ENCODE data around the gene JARID2. TPM values are rescaled to one million over a fixed set of nuclear protein-coding genes. Genes with fewer than 3 reads are reported as not detected.
A peak's percentile ranks its signal among the peaks of the same experiment; 100 is the strongest.

JARID2 gene
- total RNA-seq, 2 donors from 2014 or later = 3.6 to 4.6 TPM

DNA sequence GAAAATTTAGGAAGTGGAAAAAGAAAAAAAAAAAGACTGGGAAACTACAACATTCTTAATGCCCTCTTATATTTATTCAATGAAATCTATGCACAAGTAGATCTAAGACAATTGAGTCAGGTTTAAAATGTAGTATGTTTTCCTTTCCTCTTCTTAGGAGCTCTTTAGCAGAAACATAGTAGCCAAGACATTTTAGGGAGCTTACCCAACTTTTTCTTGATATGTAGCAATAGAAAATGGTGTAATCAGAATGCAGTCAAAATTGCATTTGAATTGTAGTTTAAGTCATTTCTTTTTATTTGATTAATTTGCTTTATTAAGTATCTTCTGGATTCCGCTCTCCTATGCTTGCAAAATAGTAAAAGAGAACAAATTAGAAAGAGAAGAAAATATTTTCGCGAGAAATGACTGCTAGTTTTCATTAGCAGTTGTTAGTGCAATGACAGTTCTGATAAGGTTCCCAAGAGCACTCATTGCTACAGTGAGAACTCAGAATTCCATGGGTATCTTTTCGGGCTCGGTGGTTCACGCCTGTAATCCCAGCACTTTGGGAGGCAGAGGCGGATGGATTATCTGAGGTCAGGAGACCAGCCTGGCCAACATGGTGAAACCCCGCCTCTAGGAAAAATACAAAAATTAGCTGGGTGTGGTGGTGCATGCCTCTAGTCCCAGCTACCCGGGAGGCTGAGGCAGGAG, 52.2 kb downstream of the JARID2 start:
- Histone ChIP-seq H3K4me1 (peaks cover 10% of the 10 kb centered on the region), H3K9me3 (no peaks in the 10 kb centered on the region), H3K4me3 (no peak overlapping the region), H3K27me3 (no peaks in the 10 kb centered on the region), H3K36me3 (replicated peaks in 1 of 2; ENCODE audit: insufficient read depth in 1 of 2, low read depth in 2 of 2) (no peaks in the 10 kb centered on the region), H3K27ac (no peak overlapping the region)
- intact Hi-C loops (cut with DNase I) = no loop called here
- ATAC-seq (no peak), DNase-seq (no peak)
- WGBS, 2 donors = 86 to 93% methylated on average over 9 of the region's 9 CpGs
- no peak for TF ChIP-seq POLR2A (IDR thresholded peaks at IDR 0.05)
- TF ChIP-seq, protein P1, sequence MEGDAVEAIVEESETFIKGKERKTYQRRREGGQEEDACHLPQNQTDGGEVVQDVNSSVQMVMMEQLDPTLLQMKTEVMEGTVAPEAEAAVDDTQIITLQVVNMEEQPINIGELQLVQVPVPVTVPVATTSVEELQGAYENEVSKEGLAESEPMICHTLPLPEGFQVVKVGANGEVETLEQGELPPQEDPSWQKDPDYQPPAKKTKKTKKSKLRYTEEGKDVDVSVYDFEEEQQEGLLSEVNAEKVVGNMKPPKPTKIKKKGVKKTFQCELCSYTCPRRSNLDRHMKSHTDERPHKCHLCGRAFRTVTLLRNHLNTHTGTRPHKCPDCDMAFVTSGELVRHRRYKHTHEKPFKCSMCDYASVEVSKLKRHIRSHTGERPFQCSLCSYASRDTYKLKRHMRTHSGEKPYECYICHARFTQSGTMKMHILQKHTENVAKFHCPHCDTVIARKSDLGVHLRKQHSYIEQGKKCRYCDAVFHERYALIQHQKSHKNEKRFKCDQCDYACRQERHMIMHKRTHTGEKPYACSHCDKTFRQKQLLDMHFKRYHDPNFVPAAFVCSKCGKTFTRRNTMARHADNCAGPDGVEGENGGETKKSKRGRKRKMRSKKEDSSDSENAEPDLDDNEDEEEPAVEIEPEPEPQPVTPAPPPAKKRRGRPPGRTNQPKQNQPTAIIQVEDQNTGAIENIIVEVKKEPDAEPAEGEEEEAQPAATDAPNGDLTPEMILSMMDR (IDR thresholded peaks at IDR 0.05) = no peak

DNA sequence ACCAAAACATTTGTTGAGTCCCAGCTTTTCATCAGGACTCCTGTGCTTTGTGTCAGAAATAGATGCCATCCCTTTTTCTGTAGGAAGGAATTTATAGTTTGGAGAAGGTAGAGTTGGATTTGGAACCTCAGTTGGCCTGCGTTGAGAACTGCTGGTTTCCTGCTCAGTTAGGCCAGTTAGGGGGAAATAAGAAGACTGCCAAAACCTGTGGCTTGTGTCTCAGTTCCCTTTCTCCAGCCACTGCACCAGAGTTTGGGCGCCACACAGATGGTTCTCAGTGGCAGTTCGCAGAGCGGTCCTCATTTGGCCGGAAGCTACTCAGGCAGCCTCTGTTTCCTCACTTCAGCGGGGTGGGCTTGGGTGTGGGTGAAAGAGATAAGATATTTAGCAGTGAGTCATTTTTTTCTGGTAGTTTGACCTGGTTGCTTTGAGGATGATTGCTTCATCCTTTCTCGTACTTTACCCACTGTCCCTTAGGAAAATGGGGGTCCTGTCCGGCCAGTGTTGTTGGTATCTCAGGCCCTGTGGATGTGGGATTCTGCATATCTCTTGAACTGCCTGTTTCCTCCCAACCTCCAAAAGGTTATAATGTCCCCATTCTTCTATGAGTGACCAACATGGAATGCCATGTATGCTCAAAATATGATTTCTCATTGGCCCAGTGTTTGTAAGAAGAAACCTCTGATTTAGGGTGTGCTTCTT, 53.7 kb downstream of the JARID2 start:
- no peaks in the 10 kb centered on the region for H3K9me3 ChIP-seq
- peak in 1 of 4 donors; percentile 35 for DNase-seq
- 57 to 96% methylated on average over 8 of the region's 8 CpGs for WGBS, 2 donors
- no peak for ATAC-seq
- no peaks in the 10 kb centered on the region for H3K27me3 ChIP-seq
- no peak overlapping the region for H3K27ac ChIP-seq
- no peak overlapping the region for H3K4me3 ChIP-seq
- no peaks in the 10 kb centered on the region for H3K36me3 ChIP-seq (replicated peaks in 1 of 2; ENCODE audit: insufficient read depth in 1 of 2, low read depth in 2 of 2)
- H3K4me1 ChIP-seq = peaks cover 18% of the 10 kb centered on the region
- intact Hi-C loops (cut with DNase I) = no loop called here
- no peak for TF ChIP-seq POLR2A (IDR thresholded peaks at IDR 0.05)
- TF ChIP-seq, protein P1 (IDR thresholded peaks at IDR 0.05) = no peak

DNA sequence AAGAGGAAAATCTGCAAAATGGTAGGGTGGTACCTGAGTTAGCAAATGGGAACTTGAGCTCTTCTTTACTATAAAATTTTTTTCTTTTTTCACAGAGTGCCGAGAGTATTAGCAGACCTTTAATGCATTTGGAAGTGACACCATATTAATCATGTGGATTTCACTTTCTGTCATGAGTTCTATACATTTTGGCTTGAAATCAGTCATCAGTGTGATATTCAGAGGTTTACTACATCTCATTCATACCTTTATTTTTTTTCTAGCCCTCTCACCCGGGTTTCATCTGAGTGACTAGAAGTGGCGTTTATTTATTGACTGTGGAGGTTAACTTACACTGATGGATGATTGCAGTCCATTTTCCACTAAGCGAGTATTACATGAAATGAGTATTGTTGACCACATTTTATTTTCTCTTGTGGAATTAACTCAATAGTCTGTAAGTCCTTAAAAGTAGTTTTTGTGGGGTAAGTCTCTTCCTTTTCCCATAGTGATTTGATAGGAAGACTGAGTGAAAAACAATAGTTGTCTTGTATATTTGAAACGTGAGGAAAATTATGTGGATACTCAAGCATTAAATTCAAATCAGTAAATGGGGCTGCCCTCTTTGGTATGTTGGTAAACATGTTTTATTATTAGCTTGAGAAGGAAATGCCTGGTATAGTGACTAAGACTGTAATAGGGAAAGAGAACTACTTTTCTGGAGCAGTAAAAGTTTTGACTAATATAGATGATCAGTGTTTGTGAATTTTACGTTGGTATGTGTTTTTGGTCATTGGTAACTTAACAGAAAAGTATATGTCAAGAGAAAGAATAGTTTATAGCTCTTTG, 55.5 kb downstream of the JARID2 start:
- ATAC-seq (no peak), DNase-seq (no peak)
- 70 to 79% methylated on average over 6 of the region's 6 CpGs for WGBS, 2 donors
- TF ChIP-seq POLR2A (IDR thresholded peaks at IDR 0.05) = no peak
- TF ChIP-seq, protein P1 (IDR thresholded peaks at IDR 0.05) = no peak
- H3K4me1 ChIP-seq = peaks cover 24% of the 10 kb centered on the region
- no peaks in the 10 kb centered on the region for H3K9me3 ChIP-seq
- H3K4me3 ChIP-seq = no peak overlapping the region
- H3K27me3 ChIP-seq = no peaks in the 10 kb centered on the region
- H3K36me3 ChIP-seq (replicated peaks in 1 of 2; ENCODE audit: insufficient read depth in 1 of 2, low read depth in 2 of 2) = no peaks in the 10 kb centered on the region
- intact Hi-C loops (cut with DNase I) = no loop called here
- H3K27ac ChIP-seq = no peak overlapping the region

DNA sequence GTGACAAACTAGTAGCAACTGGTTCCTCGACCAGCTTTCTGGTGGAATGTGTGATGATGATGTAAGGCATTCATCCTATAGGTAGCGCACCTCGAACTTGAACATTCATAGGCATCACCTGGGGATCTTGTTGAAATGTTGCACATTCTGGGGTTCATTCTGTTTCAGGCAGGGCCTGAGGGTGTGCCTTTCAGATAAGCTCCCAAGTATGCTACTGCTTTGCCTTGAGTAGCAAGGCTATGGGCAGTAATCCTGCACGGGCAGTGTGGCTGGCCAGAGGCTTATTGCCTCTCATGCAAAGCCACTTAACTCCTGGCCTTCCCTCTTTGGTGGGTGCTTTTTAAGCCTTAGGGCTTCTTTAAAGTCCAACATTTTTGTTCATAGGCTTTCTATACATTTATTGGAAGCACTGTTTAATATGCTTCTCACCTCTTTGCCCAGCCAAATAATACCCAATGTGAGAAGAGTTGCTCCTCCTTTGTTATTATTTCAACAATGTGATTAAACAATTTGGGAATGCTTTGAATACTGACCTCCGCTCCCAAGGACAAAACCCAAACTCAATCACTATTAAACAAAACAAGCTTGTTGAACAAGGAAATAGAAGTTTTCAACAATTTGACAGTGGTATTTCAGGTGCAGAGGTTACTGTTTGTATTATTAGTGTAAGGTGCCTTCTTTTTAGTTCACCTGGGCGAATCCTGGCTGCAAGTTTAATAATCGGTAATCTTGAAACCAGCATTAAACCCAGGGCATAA, 57.5 kb downstream of the JARID2 start:
- Histone ChIP-seq H3K4me1 (peaks cover 24% of the 10 kb centered on the region), H3K27me3 (no peaks in the 10 kb centered on the region), H3K27ac (peak overlapping the region; percentile 42 to 61 (median 60)), H3K9me3 (no peaks in the 10 kb centered on the region), H3K36me3 (replicated peaks in 1 of 2; ENCODE audit: insufficient read depth in 1 of 2, low read depth in 2 of 2) (no peaks in the 10 kb centered on the region), H3K4me3 (no peak overlapping the region)
- intact Hi-C loops (cut with DNase I) = no loop called here
- DNase-seq (no peak), ATAC-seq (peak; percentile 55)
- TF ChIP-seq, protein P1 (IDR thresholded peaks at IDR 0.05) = no peak
- no peak for TF ChIP-seq POLR2A (IDR thresholded peaks at IDR 0.05)
- WGBS, 2 donors = 66 to 71% methylated on average over 7 of the region's 7 CpGs
